H9 (cell line): ENCODE results near the gene MYO10. TPM values are rescaled to one million over a fixed set of nuclear protein-coding genes. Genes with fewer than 3 reads are reported as not detected.

Source experiments
- DNase-seq: peaks from one replicate; pipeline ENCODE4 v3.0.0-alpha.2; 2017
- H2AFZ ChIP-seq: one replicate; pipeline ENCODE4 v1.6.1; 2013; ENCODE audit warnings: mild to moderate bottlenecking, low read length, control low read depth, moderate library complexity
- H2AK5ac ChIP-seq: 2 replicates; pipeline ENCODE4 v1.6.1; 2013; ENCODE audit warnings: low read length, control low read depth, mixed read lengths; ENCODE audit not compliant: insufficient read length
- H2BK120ac ChIP-seq: one replicate; pipeline ENCODE4 v1.6.1; 2013; ENCODE audit warnings: low read depth, mild to moderate bottlenecking, low read length, control low read depth, inconsistent platforms; ENCODE audit not compliant: poor library complexity, severe bottlenecking
- H2BK12ac ChIP-seq: 2 replicates; pipeline ENCODE4 v1.6.1; 2013; ENCODE audit warnings: low read length, control low read depth, mixed read lengths, low read depth; ENCODE audit not compliant: insufficient read length
- H2BK15ac ChIP-seq: 2 replicates; pipeline ENCODE4 v1.6.1; 2013; ENCODE audit warnings: low read depth, low read length, control low read depth
- H2BK20ac ChIP-seq: one replicate; pipeline ENCODE4 v1.6.1; 2013; ENCODE audit warnings: low read depth, mild to moderate bottlenecking, low read length, control low read depth, inconsistent platforms; ENCODE audit not compliant: poor library complexity, severe bottlenecking
- H2BK5ac ChIP-seq: 2 replicates; pipeline ENCODE4 v1.6.1; 2013; ENCODE audit warnings: low read length, control low read depth, mixed read lengths; ENCODE audit not compliant: insufficient read length
- H3K14ac ChIP-seq: 2 replicates; pipeline ENCODE4 v1.6.1; 2013; ENCODE audit warnings: low read length, control low read depth; ENCODE audit not compliant: insufficient read depth
- H3K18ac ChIP-seq: 2 replicates; pipeline ENCODE4 v1.6.1; 2013; ENCODE audit warnings: low read depth, mild to moderate bottlenecking, mixed read lengths, low read length, control low read depth; ENCODE audit not compliant: insufficient read length
- H3K23ac ChIP-seq: 2 replicates; pipeline ENCODE4 v1.6.1; 2013; ENCODE audit warnings: low read length, control low read depth, mixed read lengths, low read depth; ENCODE audit not compliant: insufficient read length
- H3K23me2 ChIP-seq: 2 replicates; pipeline ENCODE4 v1.6.1; 2013; ENCODE audit warnings: low read depth, mild to moderate bottlenecking, mixed read lengths, low read length, control low read depth; ENCODE audit not compliant: insufficient read length, poor library complexity, severe bottlenecking
- H3K27ac ChIP-seq: 2 replicates; pipeline ENCODE4 v1.5.1; 2013; ENCODE audit warnings: low read length, control low read depth, mixed read lengths, low read depth; ENCODE audit not compliant: insufficient read length
- H3K27me3 ChIP-seq: 2 replicates; pipeline ENCODE4 v1.6.1; 2013; ENCODE audit warnings: low read length, control low read depth, inconsistent platforms; ENCODE audit not compliant: insufficient read depth
- H3K4ac ChIP-seq: 2 replicates; pipeline ENCODE4 v1.6.1; 2013; ENCODE audit warnings: low read depth, mild to moderate bottlenecking, control low read depth, inconsistent platforms, low read length, moderate library complexity
- H3K4me1 ChIP-seq: 2 replicates; pipeline ENCODE4 v1.6.1; 2013; ENCODE audit warnings: low read length, control low read depth, inconsistent platforms; ENCODE audit not compliant: insufficient read depth
- H3K4me2 ChIP-seq: 2 replicates; pipeline ENCODE4 v1.6.1; 2013; ENCODE audit warnings: low read length, control low read depth, mixed read lengths; ENCODE audit not compliant: insufficient read length, insufficient read depth
- H3K56ac ChIP-seq: 2 replicates; pipeline ENCODE4 v1.6.1; 2013; ENCODE audit warnings: low read depth, mild to moderate bottlenecking, mixed read lengths, low read length, control low read depth; ENCODE audit not compliant: insufficient read length
- H3K79me1 ChIP-seq: 2 replicates; pipeline ENCODE4 v1.6.1; 2013; ENCODE audit warnings: low read depth, mild to moderate bottlenecking, moderate library complexity, low read length, control low read depth, inconsistent platforms; ENCODE audit not compliant: insufficient read depth, poor library complexity, severe bottlenecking
- H3K79me2 ChIP-seq: 2 replicates; pipeline ENCODE4 v1.6.1; 2013; ENCODE audit warnings: low read length, control low read depth, inconsistent platforms; ENCODE audit not compliant: insufficient read depth
- H3K9ac ChIP-seq: 2 replicates; pipeline ENCODE4 v1.6.1; 2013; ENCODE audit warnings: low read length, control low read depth, mixed read lengths; ENCODE audit not compliant: insufficient read length; ENCODE audit errors: extremely low read depth
- H3K9me3 ChIP-seq: one replicate; pipeline ENCODE4 v1.6.1; 2013; ENCODE audit warnings: low read depth, low read length, inconsistent platforms; ENCODE audit not compliant: control insufficient read depth
- H3T11ph ChIP-seq: one replicate; pipeline ENCODE4 v1.6.1; 2013; ENCODE audit warnings: mild to moderate bottlenecking, low read length, control low read depth, inconsistent platforms
- H4K20me1 ChIP-seq: one replicate; pipeline ENCODE4 v1.6.1; 2013; ENCODE audit not compliant: control insufficient read depth, insufficient read length, insufficient read depth
- H4K5ac ChIP-seq: 2 replicates; pipeline ENCODE4 v1.6.1; 2013; ENCODE audit warnings: low read depth, mild to moderate bottlenecking, mixed read lengths, low read length, control low read depth; ENCODE audit not compliant: insufficient read length
- H4K8ac ChIP-seq: replicated peaks from 2 replicates; pipeline ENCODE4 v1.6.1; 2013; ENCODE audit warnings: low read length, control low read depth, mixed read lengths, low read depth; ENCODE audit not compliant: insufficient read length
- H4K91ac ChIP-seq: 2 replicates; pipeline ENCODE4 v1.6.1; 2013; ENCODE audit warnings: low read depth, mild to moderate bottlenecking, moderate library complexity, mixed read lengths, low read length, control low read depth; ENCODE audit not compliant: insufficient read length
- H3K27ac Mint-ChIP-seq, 3 experiments: 2 replicates in 2 of 3; 3 replicates in 1 of 3; pipeline ENCODE4 v1.8.0; 2020 to 2021; ENCODE audit warnings: mixed read lengths in 3 of 3, mild to moderate bottlenecking in 1 of 3, moderate library complexity in 1 of 3
- H3K27me3 Mint-ChIP-seq: 2 replicates; pipeline ENCODE4 v1.8.0; 2021; ENCODE audit warnings: low read depth, mild to moderate bottlenecking, moderate library complexity, mixed read lengths
- H3K36me3 Mint-ChIP-seq, 3 experiments: 2 replicates in 2 of 3; 3 replicates in 1 of 3; pipeline ENCODE4 v1.8.0; 2020 to 2021; ENCODE audit warnings: low read depth in 3 of 3, mixed read lengths in 3 of 3; ENCODE audit not compliant: insufficient read depth in 1 of 3
- H3K4me1 Mint-ChIP-seq, 2 experiments: 2 replicates each; pipeline ENCODE4 v1.8.0; 2020; ENCODE audit warnings: mixed read lengths in 2 of 2
- H3K4me3 Mint-ChIP-seq, 2 experiments: 2 replicates in 1 of 2; 3 replicates in 1 of 2; pipeline ENCODE4 v1.8.0; 2020 to 2021; ENCODE audit warnings: mild to moderate bottlenecking in 2 of 2, mixed read lengths in 2 of 2, moderate library complexity in 1 of 2
- H3K9me3 Mint-ChIP-seq, 2 experiments: 2 replicates in 1 of 2; 3 replicates in 1 of 2; pipeline ENCODE4 v1.8.0; 2020; ENCODE audit warnings: mild to moderate bottlenecking in 2 of 2, mixed read lengths in 2 of 2, moderate library complexity in 1 of 2
- WGBS: extraction: QIAGEN DNeasy Blood & Tissue Kit; methylation state at CpG from one replicate; pipeline ENCODE4 v1.1.7; 2013; ENCODE audit warnings: missing lambda C conversion rate, low lambda C conversion rate, mixed read lengths; ENCODE audit not compliant: insufficient read length; ENCODE audit errors: extremely low coverage; 5-methylcytosine and 5-hydroxymethylcytosine counted together
- total RNA-seq: library from RNA; stranded (reverse); gene quantifications from 2 replicates; pipeline ENCODE4 v1.2.1, GENCODE V29; 2021
- TF ChIP-seq, protein P1 (sequence below): fragments of 200-600 bp; sonication (generic); conservative IDR thresholded peaks from 3 replicates; pipeline ENCODE4 v1.8.0; 2021; ENCODE audit warnings: antibody characterized with exemption, mild to moderate bottlenecking

The MYO10 gene
- total RNA-seq, 1 experiment from 2014 or later: 127 TPM

GRCh38 chr5:16791904-16792597, 144.0 kb downstream of the MYO10 start:
- peaks cover 0 to 11% (median 0%) of the 10 kb centered on the region in 3 experiments; a peak in 4 of 7 replicates for H3K36me3 Mint-ChIP-seq
- Histone ChIP-seq H3T11ph (no peak overlapping the region), H2BK120ac (no peak overlapping the region), H3K27ac (no peak overlapping the region), H4K20me1 (no peaks in the 10 kb centered on the region), H2AK5ac (no peak overlapping the region), H4K5ac (no peak overlapping the region), H2BK15ac (no peak overlapping the region), H2BK12ac (no peak overlapping the region), H3K4me2 (no peak overlapping the region), H3K23me2 (no peaks in the 10 kb centered on the region), H3K79me1 (peaks cover 3% of the 10 kb centered on the region), H4K91ac (no peak overlapping the region), H2BK20ac (no peak overlapping the region), H4K8ac (no peak overlapping the region), H3K18ac (no peak overlapping the region), H3K9me3 (no peaks in the 10 kb centered on the region), H3K23ac (no peak overlapping the region), H3K4me1 (no peaks in the 10 kb centered on the region), H2BK5ac (no peak overlapping the region), H3K56ac (no peak overlapping the region), H3K79me2 (no peaks in the 10 kb centered on the region), H3K4ac (no peak overlapping the region), H3K27me3 (no peaks in the 10 kb centered on the region), H3K14ac (no peak overlapping the region), H3K9ac (no peak overlapping the region), H2AFZ (no peak overlapping the region)
- peaks cover 8 to 19% of the 10 kb centered on the region in 2 experiments for H3K4me1 Mint-ChIP-seq
- no peak for DNase-seq
- no peaks in the 10 kb centered on the region for H3K27me3 Mint-ChIP-seq
- H3K9me3 Mint-ChIP-seq: no peaks in the 10 kb centered on the region
- TF ChIP-seq, protein P1, sequence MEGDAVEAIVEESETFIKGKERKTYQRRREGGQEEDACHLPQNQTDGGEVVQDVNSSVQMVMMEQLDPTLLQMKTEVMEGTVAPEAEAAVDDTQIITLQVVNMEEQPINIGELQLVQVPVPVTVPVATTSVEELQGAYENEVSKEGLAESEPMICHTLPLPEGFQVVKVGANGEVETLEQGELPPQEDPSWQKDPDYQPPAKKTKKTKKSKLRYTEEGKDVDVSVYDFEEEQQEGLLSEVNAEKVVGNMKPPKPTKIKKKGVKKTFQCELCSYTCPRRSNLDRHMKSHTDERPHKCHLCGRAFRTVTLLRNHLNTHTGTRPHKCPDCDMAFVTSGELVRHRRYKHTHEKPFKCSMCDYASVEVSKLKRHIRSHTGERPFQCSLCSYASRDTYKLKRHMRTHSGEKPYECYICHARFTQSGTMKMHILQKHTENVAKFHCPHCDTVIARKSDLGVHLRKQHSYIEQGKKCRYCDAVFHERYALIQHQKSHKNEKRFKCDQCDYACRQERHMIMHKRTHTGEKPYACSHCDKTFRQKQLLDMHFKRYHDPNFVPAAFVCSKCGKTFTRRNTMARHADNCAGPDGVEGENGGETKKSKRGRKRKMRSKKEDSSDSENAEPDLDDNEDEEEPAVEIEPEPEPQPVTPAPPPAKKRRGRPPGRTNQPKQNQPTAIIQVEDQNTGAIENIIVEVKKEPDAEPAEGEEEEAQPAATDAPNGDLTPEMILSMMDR: no peak
- H3K4me3 Mint-ChIP-seq: no peak overlapping the region
- WGBS: no CpG with 5 or more reads among the region's 10 CpGs
- peak overlapping the region in 2 of 3 experiments; percentile 7 to 42; a peak in 2 of 7 replicates for H3K27ac Mint-ChIP-seq
